Brain microvascular endothelial cell (primary cell): ENCODE measurements around the gene MAPRE2.

Experiments
- DNase-seq: peaks from one replicate; pipeline ENCODE4 v3.0.0-alpha.2; 2020
- H3K27ac ChIP-seq: fragments of 250-450 bp; sonication (Bioruptor Pico); 2 replicates; pipeline ENCODE4 v1.5.1; 2020; ENCODE audit warnings: mild to moderate bottlenecking, moderate library complexity
- H3K27me3 ChIP-seq: fragments of 250-450 bp; sonication (Bioruptor Pico); replicated peaks from 2 replicates; pipeline ENCODE4 v1.5.1; 2020; ENCODE audit warnings: mild to moderate bottlenecking
- H3K36me3 ChIP-seq: fragments of 250-450 bp; sonication (Bioruptor Pico); replicated peaks from 2 replicates; pipeline ENCODE4 v1.5.1; 2020; ENCODE audit warnings: mild to moderate bottlenecking
- H3K4me3 ChIP-seq: 2 replicates; pipeline ENCODE4 v1.5.1; 2011; ENCODE audit warnings: low read depth, mild to moderate bottlenecking, control low read depth, low read length, moderate library complexity
- CTCF ChIP-seq: IDR thresholded peaks from 2 replicates; pipeline ENCODE4 v1.5.1; 2011; ENCODE audit warnings: low read depth, mild to moderate bottlenecking, moderate library complexity, low read length, control low read depth, inconsistent platforms; ENCODE audit errors: missing control alignments
- in situ Hi-C: cut with HindIII; loops from 2 replicates; pipeline ENCODE4 v1.10.0; 2017; ENCODE audit warnings: low sequenced_read_pairs, low pct_ligation_motif_present

The MAPRE2 gene

GRCh38 chr18:35189510-35189909 is 148.3 kb downstream of the MAPRE2 start:
- no peak for DNase-seq
- in situ Hi-C loops = no loop called here
- Histone ChIP-seq H3K27ac (no peak overlapping the region), H3K4me3 (no peak overlapping the region), H3K36me3 (no peaks in the 10 kb centered on the region), H3K27me3 (no peaks in the 10 kb centered on the region)
- TF ChIP-seq CTCF = no peak

GRCh38 chr18:35190948-35191697 is 149.9 kb downstream of the MAPRE2 start:
- in situ Hi-C loops = no loop called here
- TF ChIP-seq CTCF = no peak
- DNase-seq = no peak
- no peaks in the 10 kb centered on the region for H3K36me3 ChIP-seq
- no peak overlapping the region for H3K4me3 ChIP-seq
- no peaks in the 10 kb centered on the region for H3K27me3 ChIP-seq
- no peak overlapping the region for H3K27ac ChIP-seq

GRCh38 chr18:35191698-35192025 is 150.4 kb downstream of the MAPRE2 start:
- in situ Hi-C loops = no loop called here
- H3K4me3 ChIP-seq = no peak overlapping the region
- no peak for TF ChIP-seq CTCF

GRCh38 chr18:35192415-35192814 is 151.2 kb downstream of the MAPRE2 start:
- TF ChIP-seq CTCF = no peak
- DNase-seq = no peak
- in situ Hi-C loops = no loop called here
- no peaks in the 10 kb centered on the region for H3K36me3 ChIP-seq
- H3K4me3 ChIP-seq = no peak overlapping the region
- H3K27me3 ChIP-seq = no peaks in the 10 kb centered on the region
- H3K27ac ChIP-seq = no peak overlapping the region

More at GRCh38 chr18:35191698-35192025, 150.4 kb downstream of the MAPRE2 start:
- Histone ChIP-seq H3K27ac (no peak overlapping the region), H3K36me3 (no peaks in the 10 kb centered on the region), H3K27me3 (no peaks in the 10 kb centered on the region)
- DNase-seq = no peak
